ENCODE data around the gene RTN4RL2. TPM values are rescaled to one million over a fixed set of nuclear protein-coding genes. Genes with fewer than 3 reads are reported as not detected.

Gene RTN4RL2
- total RNA-seq, 1 experiment from 2014 or later = 5.5 TPM

GRCh38 chr11:57430952-57431351 lies 29.4 kb upstream of the RTN4RL2 start:
- Mint-ChIP-seq H3K27ac (ENCODE audit: unreplicated experiment) (no peak overlapping the region), H3K9me3 (ENCODE audit: unreplicated experiment) (no peaks in the 10 kb centered on the region), H3K36me3 (ENCODE audit: insufficient read depth, unreplicated experiment) (no peaks in the 10 kb centered on the region), H3K4me1 (ENCODE audit: low read depth, unreplicated experiment) (peaks cover 10% of the 10 kb centered on the region), H3K4me3 (ENCODE audit: unreplicated experiment) (no peak overlapping the region), H3K27me3 (ENCODE audit: insufficient read depth, unreplicated experiment) (peaks cover 2% of the 10 kb centered on the region)
- H3K27me3 ChIP-seq (replicated peaks; ENCODE audit: control insufficient read depth, insufficient read depth, low read length) = no peaks in the 10 kb centered on the region; the same call in 1 of the 2 replicates
- no peak overlapping the region for H3K4me3 ChIP-seq (ENCODE audit: low read depth, low read length)
- no peaks in the 10 kb centered on the region for H3K36me3 ChIP-seq (ENCODE audit: control insufficient read depth, insufficient read depth, low read length)
- CTCF ChIA-PET = interaction anchor here (0.5 to 1.1 kb wide), 3 partner anchors 29 to 88 kb away, joined by 3 to 7 read pairs (median 4); partner anchors contain the start of gene RTN4RL2
- no peaks in the 10 kb centered on the region for H3K9me3 ChIP-seq
- intact Hi-C loops (cut with micrococcal nuclease; ENCODE audit: unreplicated experiment) = loop anchor here (5.0 kb wide), 1 partner anchor 69 kb away; no protein-coding TSS in a partner anchor
- BruUV-seq (replicated peaks) = no TSS peak
- DNase-seq = no peak
- 0 out of 2 replicates have a peak, but pooled peaks cover 4% of the 10 kb centered on the region for H3K4me1 ChIP-seq
- POLR2A ChIA-PET = no interaction called here
- TF ChIP-seq CTCF (IDR thresholded peaks at IDR 0.05; ENCODE audit: insufficient read depth in 1 of 2, low read depth in 1 of 2, low read length in 1 of 2, severe bottlenecking in 1 of 2, unreplicated experiment in 1 of 2) = no peak

DNA sequence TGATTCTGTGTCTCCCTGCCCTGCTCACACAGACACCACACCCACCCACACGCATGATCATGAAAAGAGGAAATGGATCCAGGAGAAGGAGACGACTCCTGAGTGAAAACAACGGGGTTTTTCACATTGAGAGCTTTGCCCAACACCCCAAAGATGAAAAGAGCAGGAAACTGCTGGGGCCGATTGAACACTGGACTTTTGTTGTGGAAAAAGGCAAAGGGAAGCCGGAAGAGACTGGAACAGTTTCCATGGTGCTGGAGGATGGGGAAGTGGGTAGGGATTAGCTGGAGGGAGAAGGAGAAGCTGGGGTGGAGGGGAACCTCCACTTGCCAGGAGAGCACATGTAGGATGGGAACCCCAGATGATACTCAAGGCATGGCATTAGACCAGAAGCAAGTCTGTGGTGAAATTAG lies 28.2 kb upstream of the RTN4RL2 start:
- Histone ChIP-seq H3K36me3 (ENCODE audit: control insufficient read depth, insufficient read depth, low read length) (no peaks in the 10 kb centered on the region), H3K27me3 (replicated peaks; ENCODE audit: control insufficient read depth, insufficient read depth, low read length) (no peaks in the 10 kb centered on the region; the same call in 1 of the 2 replicates), H3K9me3 (no peaks in the 10 kb centered on the region), H3K4me1 (0 out of 2 replicates have a peak, but pooled peaks cover 4% of the 10 kb centered on the region), H3K4me3 (ENCODE audit: low read depth, low read length) (no peak overlapping the region)
- Mint-ChIP-seq H3K27ac (ENCODE audit: unreplicated experiment) (no peak overlapping the region), H3K9me3 (ENCODE audit: unreplicated experiment) (no peaks in the 10 kb centered on the region), H3K4me3 (ENCODE audit: unreplicated experiment) (no peak overlapping the region), H3K36me3 (ENCODE audit: insufficient read depth, unreplicated experiment) (no peaks in the 10 kb centered on the region), H3K4me1 (ENCODE audit: low read depth, unreplicated experiment) (peaks cover 10% of the 10 kb centered on the region), H3K27me3 (ENCODE audit: insufficient read depth, unreplicated experiment) (peaks cover 2% of the 10 kb centered on the region)
- CTCF ChIA-PET = interaction anchor here (0.7 kb wide), 1 partner anchor 98 kb away, joined by 5 read pairs; the partner anchor contains the start of gene TIMM10
- intact Hi-C loops (cut with micrococcal nuclease; ENCODE audit: unreplicated experiment) = loop anchor here (5.0 kb wide), 1 partner anchor 70 kb away; no protein-coding TSS in a partner anchor
- POLR2A ChIA-PET = no interaction called here
- BruUV-seq (replicated peaks) = no TSS peak
- no peak for TF ChIP-seq CTCF (IDR thresholded peaks at IDR 0.05; ENCODE audit: insufficient read depth in 1 of 2, low read depth in 1 of 2, low read length in 1 of 2, severe bottlenecking in 1 of 2, unreplicated experiment in 1 of 2)
- no peak for DNase-seq

DNA sequence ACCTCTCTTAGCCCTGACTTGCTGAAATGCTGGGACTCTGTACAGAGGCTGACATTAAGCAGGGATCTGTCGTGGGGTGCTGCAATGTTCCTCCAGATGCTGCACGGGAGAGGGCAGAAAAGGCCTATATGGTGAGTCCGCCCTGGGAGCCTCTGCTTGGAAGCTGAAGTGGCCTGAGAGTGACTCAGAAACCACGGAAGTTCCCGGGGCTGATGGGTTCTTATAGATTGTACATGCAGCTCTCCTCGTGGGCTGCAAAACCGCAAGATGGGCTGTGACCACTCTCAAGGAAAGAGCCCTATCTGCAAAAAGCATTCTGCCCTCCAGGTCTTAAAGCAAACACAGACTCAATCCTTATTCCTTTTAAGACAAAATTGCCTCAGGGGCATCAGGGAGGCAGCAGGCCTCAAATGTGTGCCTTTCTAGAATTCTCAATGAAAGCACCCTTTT lies 27.6 kb upstream of the RTN4RL2 start:
- DNase-seq = no peak
- intact Hi-C loops (cut with micrococcal nuclease; ENCODE audit: unreplicated experiment) = loop anchor here (5.0 kb wide), 1 partner anchor 70 kb away; no protein-coding TSS in a partner anchor
- no peak overlapping the region for H3K27ac Mint-ChIP-seq (ENCODE audit: unreplicated experiment)
- BruUV-seq (replicated peaks) = no TSS peak
- no peaks in the 10 kb centered on the region for H3K36me3 Mint-ChIP-seq (ENCODE audit: insufficient read depth, unreplicated experiment)
- ChIA-PET CTCF (no interaction called here), POLR2A (no interaction called here)
- H3K4me3 Mint-ChIP-seq (ENCODE audit: unreplicated experiment) = no peak overlapping the region
- H3K36me3 ChIP-seq (ENCODE audit: control insufficient read depth, insufficient read depth, low read length) = no peaks in the 10 kb centered on the region
- no peak overlapping the region for H3K4me3 ChIP-seq (ENCODE audit: low read depth, low read length)
- peaks cover 2% of the 10 kb centered on the region for H3K27me3 Mint-ChIP-seq (ENCODE audit: insufficient read depth, unreplicated experiment)
- H3K9me3 ChIP-seq = no peaks in the 10 kb centered on the region
- no peaks in the 10 kb centered on the region; the same call in 1 of the 2 replicates for H3K27me3 ChIP-seq (replicated peaks; ENCODE audit: control insufficient read depth, insufficient read depth, low read length)
- 0 out of 2 replicates have a peak, but pooled peaks cover 4% of the 10 kb centered on the region for H3K4me1 ChIP-seq
- TF ChIP-seq CTCF (IDR thresholded peaks at IDR 0.05; ENCODE audit: insufficient read depth in 1 of 2, low read depth in 1 of 2, low read length in 1 of 2, severe bottlenecking in 1 of 2, unreplicated experiment in 1 of 2) = no peak
- no peaks in the 10 kb centered on the region for H3K9me3 Mint-ChIP-seq (ENCODE audit: unreplicated experiment)
- peaks cover 10% of the 10 kb centered on the region for H3K4me1 Mint-ChIP-seq (ENCODE audit: low read depth, unreplicated experiment)
